HCT116 (cell line): ENCODE measurements around the gene HIVEP1.

ENCODE experiments used
- EZH2 ChIP-seq: fragments of 200-600 bp; sonication (generic); IDR thresholded peaks from 2 replicates; pipeline ENCODE4 v1.6.1; 2017; ENCODE audit warnings: antibody characterized with exemption, mixed run types
- SP1 ChIP-seq: IDR thresholded peaks from 2 replicates; pipeline ENCODE4 v1.6.1; 2012; ENCODE audit warnings: low read depth
- TF ChIP-seq, protein P1 (sequence below), 3 experiments: fragments of 200-600 bp in 1 of 3; sonication (generic) in 1 of 3; IDR thresholded peaks in 2 of 3; conservative IDR thresholded peaks in 1 of 3; 2 replicates each; pipeline ENCODE4 v1.5.1; 2012 to 2017; ENCODE audit warnings: low read depth in 2 of 3, low read length in 2 of 3, antibody characterized with exemption in 1 of 3, borderline replicate concordance in 1 of 3, control low read depth in 1 of 3, mild to moderate bottlenecking in 1 of 3, mixed read lengths in 1 of 3, mixed run types in 1 of 3, moderate library complexity in 1 of 3; ENCODE audit not compliant: insufficient read depth in 1 of 3

DNA sequence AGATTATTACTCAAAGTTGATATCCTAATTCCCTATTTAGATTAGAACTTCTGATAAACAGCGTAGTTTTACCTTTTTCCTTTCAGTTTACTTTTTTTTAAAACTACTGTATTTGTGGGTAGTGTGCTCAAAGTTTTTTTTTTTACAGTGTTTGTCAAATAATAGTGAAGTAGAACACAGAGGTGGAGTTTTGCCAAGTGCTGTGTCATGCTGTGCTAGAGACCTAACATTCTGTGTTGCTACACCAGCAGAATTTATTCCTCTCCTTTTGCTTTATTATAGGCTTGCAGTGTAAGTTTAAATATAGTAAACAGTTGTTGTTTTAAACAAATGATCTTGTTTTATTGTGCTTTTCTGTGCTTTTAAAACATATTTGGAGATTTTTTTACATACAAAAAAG lies 125.4 kb downstream of the HIVEP1 start:
- TF ChIP-seq, protein P1, sequence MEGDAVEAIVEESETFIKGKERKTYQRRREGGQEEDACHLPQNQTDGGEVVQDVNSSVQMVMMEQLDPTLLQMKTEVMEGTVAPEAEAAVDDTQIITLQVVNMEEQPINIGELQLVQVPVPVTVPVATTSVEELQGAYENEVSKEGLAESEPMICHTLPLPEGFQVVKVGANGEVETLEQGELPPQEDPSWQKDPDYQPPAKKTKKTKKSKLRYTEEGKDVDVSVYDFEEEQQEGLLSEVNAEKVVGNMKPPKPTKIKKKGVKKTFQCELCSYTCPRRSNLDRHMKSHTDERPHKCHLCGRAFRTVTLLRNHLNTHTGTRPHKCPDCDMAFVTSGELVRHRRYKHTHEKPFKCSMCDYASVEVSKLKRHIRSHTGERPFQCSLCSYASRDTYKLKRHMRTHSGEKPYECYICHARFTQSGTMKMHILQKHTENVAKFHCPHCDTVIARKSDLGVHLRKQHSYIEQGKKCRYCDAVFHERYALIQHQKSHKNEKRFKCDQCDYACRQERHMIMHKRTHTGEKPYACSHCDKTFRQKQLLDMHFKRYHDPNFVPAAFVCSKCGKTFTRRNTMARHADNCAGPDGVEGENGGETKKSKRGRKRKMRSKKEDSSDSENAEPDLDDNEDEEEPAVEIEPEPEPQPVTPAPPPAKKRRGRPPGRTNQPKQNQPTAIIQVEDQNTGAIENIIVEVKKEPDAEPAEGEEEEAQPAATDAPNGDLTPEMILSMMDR (IDR thresholded peaks at IDR 0.05 in 2 of 3, conservative IDR thresholded peaks at IDR 0.05 in 1 of 3; ENCODE audit: borderline replicate concordance in 1 of 3, insufficient read depth in 1 of 3, low read depth in 2 of 3, low read length in 2 of 3) = no peak
- TF ChIP-seq EZH2 (no peak), SP1 (no peak)
